IPS DF 4.7 (cell line): ENCODE results near the gene GZF1.
A peak's percentile ranks its signal among the peaks of the same experiment; 100 is the strongest.

ENCODE experiments used
- DNase-seq: peaks from one replicate; pipeline ENCODE4 v3.0.0-alpha.2; 2013; ENCODE audit warnings: low spot score; ENCODE audit errors: extremely low read depth

Gene GZF1

DNA sequence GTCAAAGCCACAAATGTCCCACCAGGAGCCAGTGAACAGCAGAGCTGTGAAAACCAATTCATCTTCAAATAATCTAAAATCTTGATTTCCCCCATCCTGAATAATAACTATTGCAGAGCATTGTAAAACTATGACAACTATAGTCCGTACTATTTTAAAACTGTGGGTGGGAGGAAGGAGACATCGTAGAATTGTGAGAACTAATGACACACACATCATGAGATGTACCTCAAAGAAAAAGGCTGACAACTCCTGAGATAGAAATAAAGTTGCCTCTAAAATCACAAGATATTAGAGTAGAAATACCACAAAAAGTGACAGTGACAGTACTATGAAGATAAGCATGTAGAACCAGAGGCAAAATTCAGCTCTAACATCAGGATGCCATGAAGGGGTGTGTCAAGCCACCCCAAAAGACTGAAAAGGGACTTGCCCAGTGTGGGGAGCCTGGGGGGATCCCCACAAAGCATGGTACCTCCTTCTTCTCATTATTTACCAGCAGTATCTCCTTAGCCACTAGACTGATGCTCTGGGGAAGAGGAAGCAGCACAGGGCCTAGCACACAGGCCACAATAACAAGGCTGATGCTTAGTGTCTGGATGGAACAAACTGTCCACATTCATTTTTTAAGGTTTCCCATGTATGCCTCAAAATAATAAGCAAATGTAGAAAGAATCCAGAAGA lies 45.9 kb downstream of the GZF1 start:
- DNase-seq: no peak

DNA sequence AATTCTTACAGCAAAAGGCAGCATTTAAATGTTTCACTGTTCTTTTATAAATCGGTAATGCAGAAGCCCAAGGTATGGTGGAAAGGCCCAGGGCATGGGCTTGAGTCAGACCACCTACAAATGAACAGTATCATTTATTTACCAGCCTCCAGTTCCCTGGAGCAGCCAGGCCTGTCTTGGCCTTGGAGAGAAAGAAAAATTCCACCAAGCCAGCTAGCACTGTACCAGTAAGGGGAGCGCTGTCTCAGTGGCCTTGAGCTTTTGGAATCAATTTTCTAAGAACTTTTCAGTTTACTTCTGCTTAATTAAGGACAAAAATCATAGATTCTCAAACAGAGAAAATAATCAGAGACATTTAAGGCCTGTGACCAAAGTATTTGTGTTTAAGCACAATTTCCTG lies 47.0 kb downstream of the GZF1 start:
- no peak for DNase-seq

DNA sequence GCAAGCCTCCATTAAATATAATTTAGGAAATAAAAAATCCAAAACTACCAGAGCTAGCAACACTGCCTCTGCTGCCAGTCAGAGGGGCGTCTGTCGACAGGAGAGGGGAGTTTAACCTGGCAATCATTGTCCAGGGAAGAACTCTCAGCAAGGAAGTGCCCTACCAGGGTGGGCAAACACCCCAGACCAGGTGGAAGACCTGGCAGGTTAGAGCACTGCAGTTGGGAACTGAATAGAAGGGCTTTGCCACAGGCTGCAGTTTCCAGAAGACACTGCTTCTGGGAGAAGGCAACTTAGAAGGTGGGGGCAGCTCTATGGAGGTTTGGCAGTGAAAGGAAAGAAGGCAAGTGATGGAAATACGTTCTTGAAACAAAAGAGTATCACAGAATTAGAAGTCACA lies 47.8 kb downstream of the GZF1 start:
- DNase-seq: no peak

DNA sequence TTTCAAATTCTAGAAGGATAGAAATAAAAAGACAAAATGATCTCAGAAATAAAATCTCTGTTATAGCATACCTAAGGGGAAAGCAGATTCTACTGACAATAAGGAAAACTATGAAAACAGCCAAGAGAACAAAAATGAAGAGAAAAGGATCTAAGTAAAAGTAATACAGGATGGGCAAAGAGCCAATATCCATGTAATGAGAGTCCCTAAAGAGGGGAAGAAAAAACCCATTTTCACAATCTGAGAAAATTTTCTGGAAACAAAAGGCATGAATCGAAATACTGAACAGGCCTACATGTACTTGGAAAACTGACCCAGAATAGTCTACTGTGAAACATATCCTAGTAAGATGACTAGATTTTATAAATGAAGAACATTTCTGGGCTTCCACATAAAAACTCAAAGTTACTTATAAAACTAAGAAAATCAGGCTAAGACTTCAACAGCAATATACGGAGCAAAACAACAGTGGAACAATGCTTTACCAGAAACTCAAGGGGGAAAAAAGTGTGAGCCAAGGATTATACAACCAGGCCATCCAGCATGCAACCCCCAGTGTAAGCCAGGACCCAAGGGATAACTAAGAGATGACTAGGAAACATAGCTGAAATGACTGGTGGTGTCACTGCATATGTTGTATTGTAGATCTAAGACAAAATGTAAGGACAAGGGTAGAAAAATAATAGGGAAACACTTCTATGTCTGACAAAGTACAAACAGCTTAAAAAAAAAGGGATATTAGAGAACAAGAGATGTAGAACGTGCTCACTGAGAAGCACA lies 49.1 kb downstream of the GZF1 start:
- no peak for DNase-seq

DNA sequence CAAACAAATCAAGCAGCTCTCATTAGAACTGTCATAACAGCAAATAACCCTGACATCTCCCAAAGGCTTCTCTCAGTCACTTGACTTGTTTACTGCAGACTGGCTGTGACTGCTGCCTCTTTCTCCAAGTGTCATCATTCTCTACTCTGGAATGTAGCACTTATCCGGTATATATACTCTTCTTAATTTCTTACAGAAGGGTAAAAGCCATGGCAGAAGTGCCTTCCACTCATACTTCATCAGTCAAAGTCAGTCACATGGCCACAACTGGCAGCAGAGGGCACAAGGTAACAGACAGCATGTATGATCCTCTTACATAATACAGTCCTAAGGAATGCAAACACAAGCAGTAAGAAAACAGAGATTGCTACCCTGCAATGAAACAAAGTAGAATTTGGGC lies 50.0 kb downstream of the GZF1 start:
- DNase-seq: no peak

DNA sequence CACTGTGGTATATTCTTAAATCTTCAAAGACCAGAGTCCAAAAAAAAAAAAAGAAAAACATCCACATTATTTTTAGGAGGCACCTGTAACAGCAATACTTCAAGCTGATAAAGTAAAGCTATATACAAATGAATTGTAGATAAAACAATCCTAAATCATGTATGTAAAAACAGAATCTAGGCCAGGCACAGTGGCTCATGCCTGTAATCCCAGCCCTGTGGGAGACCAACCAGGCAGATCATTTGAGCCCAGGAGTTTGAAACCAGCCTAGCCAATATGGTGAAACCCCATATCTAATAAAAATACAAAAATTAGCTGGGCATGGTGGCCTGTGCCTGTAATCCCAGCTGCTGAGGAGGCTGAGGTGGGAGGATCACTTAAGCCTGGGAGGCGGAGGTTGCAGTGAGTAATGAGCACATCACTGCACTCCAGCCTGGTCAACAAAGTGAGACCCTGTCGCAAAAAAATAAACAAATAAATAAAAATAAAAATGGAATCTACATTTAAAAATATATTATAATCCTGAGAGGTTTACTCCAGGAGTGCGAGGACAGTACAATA lies 52.0 kb downstream of the GZF1 start:
- DNase-seq: no peak

DNA sequence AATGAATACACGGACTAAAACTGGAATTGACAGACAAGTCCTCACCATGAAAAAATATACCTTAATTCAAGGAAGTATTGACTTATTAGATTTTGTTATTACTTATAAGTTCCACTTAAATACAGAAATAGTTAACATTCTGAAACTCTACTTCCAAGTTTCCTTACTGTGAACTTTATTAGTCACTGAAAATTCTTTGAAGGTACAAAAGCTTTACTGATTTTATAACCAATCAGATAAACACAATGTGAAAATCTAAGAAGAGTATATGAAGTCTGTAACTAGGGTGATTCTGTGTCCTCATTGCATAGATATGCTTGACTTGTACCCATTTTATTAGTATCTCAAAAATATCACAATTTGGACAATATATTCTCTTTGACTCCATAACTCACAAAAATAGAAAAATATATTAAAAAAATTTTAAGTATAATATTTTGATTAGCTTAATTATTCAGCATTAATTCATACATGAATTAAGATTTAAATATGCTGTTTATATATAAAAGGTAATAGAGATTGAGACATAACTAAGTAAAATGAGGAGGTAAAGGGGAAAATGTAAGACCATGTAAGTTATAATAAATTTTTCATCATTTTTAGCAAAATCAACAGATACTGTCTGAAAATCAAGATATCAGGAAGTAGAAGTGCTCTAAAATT lies 52.7 kb downstream of the GZF1 start:
- no peak for DNase-seq

DNA sequence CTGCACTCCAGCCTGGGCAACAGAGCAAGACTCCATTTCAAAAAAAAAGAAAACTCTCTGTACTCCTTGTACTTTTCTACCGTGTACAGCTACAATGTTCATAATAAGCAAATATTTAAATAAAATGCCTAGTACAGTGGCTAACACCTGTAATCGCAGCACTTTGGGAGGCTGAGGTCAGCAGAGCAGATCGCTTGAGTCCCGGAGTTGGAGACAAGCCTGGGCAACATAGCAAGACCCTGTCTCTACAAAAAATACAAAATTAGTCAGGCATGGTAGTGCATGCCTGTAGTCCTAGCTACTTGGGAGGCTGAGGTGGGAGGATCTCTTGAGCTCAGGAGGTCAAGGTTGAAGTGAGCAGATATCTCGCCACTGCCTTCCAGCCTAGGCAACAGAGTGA lies 53.6 kb downstream of the GZF1 start:
- DNase-seq: no peak

DNA sequence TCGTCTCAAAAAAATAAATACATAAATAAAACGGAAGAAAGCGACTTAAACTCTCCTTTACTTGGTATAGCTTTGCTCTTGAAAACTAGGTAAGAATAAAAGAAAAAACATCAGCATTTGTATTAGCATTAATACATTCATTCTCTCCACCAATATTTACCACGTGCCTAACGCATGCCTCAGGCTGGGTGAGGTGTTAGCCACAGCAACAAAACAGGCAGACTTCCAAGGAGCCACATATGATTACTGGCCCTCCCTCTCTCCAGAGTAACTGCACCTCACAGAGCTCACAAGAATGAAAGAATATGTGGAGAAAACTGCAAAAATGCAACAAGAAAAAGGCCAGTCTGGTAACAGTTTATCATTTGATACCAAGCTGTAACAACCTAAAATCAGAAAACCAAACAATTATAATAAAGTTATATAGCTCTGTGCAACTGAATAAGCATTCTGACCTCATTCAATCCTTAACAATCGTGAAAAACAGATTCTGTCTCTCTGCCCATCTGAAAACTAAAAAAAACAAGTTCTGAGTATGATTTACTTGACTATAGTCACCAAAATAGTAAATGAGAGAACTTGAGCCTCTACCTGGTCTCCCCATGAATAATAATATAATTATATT lies 54.1 kb downstream of the GZF1 start:
- no peak for DNase-seq

DNA sequence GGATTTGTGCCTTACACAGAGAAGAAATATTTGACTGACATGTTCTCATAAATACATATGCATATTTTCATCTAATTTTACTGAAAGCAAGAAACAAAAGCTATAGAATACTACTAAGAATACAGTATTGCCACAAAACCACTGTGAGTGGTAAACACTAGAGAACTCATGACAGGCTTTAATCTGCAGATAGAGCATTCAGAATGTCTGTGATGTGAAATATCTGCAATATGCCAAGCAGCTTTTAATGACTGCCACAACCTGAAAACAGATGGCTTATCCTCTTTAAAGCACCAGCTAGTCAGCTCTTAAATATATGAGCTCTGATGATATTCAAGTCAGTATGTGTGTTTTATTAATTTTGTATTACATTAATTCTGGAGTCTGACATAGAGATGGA lies 55.9 kb downstream of the GZF1 start:
- DNase-seq: no peak

DNA sequence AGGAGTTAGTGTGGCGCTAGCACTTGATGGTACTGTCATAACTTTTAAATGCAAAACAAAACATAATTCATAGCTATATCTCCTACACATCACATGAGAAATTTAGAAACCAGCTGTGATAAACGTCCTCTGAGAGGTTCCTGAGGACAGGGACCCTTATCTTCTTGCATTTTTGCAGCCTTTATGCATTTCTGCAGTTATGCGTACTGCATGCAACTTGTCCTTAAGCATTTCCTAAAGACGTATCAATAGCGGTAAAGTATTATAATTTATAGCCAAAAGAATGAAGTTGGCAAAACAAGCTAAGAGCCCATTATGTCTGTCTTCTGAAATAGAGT lies 57.6 kb downstream of the GZF1 start:
- DNase-seq: no peak

DNA sequence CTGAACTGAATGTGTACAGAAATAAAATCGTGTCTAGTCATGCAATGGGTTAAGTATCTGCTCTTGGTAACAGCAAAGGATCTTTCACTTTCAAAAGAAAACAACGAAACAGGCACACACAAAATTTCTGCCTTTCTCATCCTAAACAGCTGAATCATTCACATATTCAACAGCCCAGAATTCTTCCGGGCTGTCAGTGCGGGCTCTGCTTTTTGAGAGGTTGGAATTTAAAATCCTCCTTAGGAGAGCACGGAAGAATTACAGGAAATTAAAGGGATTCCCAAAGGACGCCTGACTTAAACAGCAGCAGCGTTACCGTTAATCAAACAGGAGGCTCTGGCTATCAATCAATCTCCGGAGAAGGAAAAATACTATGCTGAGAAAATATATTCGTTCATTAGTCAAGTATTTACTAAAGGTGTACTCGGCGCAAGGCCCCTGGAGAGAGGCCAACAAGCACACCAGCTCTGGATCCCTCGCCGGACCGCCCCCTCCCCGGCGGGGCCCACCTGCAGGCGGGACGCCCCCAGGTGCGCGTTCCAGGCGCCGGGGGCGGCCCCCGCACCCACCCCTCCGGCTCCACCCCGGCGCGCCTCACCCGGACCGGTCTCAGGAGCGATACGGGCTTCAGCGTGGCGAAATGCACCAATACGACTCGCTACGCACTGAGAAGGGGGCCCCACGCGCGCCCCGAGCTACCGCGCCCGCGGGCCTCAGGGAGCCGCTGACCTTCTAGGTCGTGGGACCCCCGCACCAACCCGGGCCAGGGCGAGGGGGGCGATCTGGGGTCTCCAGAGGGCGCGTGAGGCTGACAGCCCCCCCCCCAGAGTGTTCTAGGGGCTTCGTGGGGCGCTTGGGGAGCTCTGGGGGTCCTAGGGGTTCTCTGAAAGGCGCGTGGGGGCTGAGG lies 58.3 kb downstream of the GZF1 start:
- no peak for DNase-seq

DNA sequence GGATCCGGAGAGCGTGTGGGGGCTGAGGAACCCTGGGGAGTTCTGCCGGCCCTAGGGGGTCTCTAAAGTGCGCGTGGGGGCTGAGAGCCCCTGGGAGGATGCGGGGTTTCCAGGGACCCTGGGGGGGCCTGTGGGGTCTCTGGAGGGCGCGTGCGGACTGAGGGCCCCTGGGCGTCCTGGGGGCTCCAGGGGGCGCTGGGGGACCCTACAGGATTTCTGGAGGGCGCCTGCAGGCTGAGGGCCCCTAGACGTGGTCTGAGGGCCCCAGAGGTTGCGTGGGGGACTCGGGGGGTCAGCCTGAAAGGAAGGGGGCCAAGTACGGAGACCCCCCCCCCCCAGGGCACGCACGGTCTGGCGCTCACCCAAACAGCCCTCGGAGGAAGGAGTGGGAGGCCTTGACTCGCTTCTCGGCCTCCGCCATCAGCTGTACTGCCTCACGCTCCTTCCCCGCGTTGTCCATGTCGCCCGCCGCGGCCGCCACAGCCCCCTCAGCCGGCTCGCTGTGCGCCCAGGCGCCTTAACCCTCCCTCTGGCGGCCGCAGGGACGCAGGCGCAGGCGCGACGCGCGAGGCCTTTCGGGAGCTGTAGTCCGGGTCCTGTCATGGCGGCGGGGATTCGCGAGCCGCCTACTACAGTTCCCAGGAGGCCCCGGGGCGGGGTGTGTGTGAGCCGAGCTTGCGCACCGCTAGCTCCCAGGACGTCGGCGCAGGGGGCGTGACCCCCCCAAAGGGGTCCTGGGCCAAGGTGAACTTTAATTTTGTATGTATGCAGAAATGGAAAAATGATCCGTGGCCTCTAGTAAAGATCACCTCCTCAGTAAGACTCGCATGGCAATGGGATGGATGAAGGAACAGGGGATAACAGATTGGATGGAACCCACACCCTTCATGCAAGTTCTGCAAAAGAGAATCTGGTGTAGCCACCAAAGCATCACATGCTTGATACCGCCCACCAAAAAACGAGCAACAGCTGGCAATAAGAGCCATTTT lies 59.3 kb downstream of the GZF1 start, which contains the start of gene NAPB:
TSS of gene NAPB (minus strand) at position 546 of the 989 bp plus-strand sequence. CDS start at position 460, 86 bp downstream.
- peak; percentile 62 for DNase-seq
